Omental fat pad (tissue), 4 donors: ENCODE data around the gene CEACAM7. TPM values are rescaled to one million over a fixed set of nuclear protein-coding genes. Genes with fewer than 3 reads are reported as not detected.

ENCODE experiments used
- ATAC-seq: fragments of 150-250 bp; one replicate; pipeline ENCODE4 v1.9.1; 2016; ENCODE audit warnings: mild to moderate bottlenecking, moderate library complexity; ENCODE audit not compliant: low FRiP score
- DNase-seq: peaks from one replicate; pipeline ENCODE4 v3.0.0-alpha.2; 2019; ENCODE audit warnings: low spot score
- CTCF ChIP-seq, 3 donors: fragments of 450-650 bp; IDR thresholded peaks; one replicate each; pipeline ENCODE4 v1.5.1; 2016 to 2017; ENCODE audit warnings: antibody characterized with exemption in 3 of 3, mild to moderate bottlenecking in 3 of 3, moderate library complexity in 2 of 3
- total RNA-seq, 4 donors: library from RNA; depleted of rRNA; stranded (reverse); fragments of >200 nt; gene quantifications; one replicate each; pipeline ENCODE4 v1.1.0, GENCODE V29; 2016

Gene CEACAM7
- total RNA-seq, 4 donors from 2014 or later = not detected

- ATAC-seq = no peak
- TF ChIP-seq CTCF (IDR thresholded peaks at IDR 0.05) = no peak
- DNase-seq = no peak
These were observed 50.6 kb downstream of the CEACAM7 start for GRCh38 chr19:41637484-41637883.

- TF ChIP-seq CTCF (IDR thresholded peaks at IDR 0.05) = no peak
- DNase-seq (no peak), ATAC-seq (no peak)
These were observed 59.9 kb downstream of the CEACAM7 start for GRCh38 chr19:41627966-41628675.

GRCh38 chr19:41626877-41627276 is 61.2 kb downstream of the CEACAM7 start, which contains the start of gene CEACAM4:
TSS of gene CEACAM4 (minus strand) at chr19:41627074. CDS start at chr19:41626963, 111 bp downstream.
- DNase-seq (no peak), ATAC-seq (peak; percentile 25)
- no peak for TF ChIP-seq CTCF (IDR thresholded peaks at IDR 0.05)

- TF ChIP-seq CTCF (IDR thresholded peaks at IDR 0.05) = no peak
- DNase-seq (no peak), ATAC-seq (no peak)
These were observed 61.8 kb downstream of the CEACAM7 start for GRCh38 chr19:41626278-41626677.

GRCh38 chr19:41624937-41625336 is 63.1 kb downstream of the CEACAM7 start:
- no peak for DNase-seq

GRCh38 chr19:41624515-41624914 is 63.6 kb downstream of the CEACAM7 start:
- no peak for DNase-seq
- no peak for ATAC-seq

More at GRCh38 chr19:41624937-41625336, 63.1 kb downstream of the CEACAM7 start:
- no peak for TF ChIP-seq CTCF (IDR thresholded peaks at IDR 0.05)
- no peak for ATAC-seq

More at GRCh38 chr19:41624515-41624914, 63.6 kb downstream of the CEACAM7 start:
- no peak for TF ChIP-seq CTCF (IDR thresholded peaks at IDR 0.05)
